IPS DF 19.7 (cell line): ENCODE data around the gene MTCL1.

Experiments used
- DNase-seq: peaks from one replicate; pipeline ENCODE4 v3.0.0-alpha.2; 2013; ENCODE audit warnings: low read depth, low spot score

The MTCL1 gene

DNA sequence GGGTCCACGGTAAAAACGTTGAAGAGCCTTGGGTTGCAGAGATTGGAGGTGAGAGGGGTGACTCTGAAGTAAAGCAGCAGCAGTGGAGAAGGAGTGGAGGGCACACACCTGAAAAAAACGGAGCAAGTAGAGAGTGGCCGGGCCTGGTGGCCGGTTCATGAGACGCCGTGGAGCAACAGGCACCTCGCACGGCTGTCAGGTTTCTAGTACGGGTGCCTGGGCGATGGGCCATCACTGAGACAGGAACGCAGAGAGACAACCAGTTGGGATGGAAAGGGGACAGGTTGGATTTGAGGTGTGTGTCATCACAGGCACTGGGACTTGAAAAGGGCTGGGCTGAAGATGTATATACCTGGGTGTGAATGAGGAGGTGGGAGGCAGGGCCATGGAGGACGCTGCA, 104.2 kb downstream of the MTCL1 start:
- no peak for DNase-seq

DNA sequence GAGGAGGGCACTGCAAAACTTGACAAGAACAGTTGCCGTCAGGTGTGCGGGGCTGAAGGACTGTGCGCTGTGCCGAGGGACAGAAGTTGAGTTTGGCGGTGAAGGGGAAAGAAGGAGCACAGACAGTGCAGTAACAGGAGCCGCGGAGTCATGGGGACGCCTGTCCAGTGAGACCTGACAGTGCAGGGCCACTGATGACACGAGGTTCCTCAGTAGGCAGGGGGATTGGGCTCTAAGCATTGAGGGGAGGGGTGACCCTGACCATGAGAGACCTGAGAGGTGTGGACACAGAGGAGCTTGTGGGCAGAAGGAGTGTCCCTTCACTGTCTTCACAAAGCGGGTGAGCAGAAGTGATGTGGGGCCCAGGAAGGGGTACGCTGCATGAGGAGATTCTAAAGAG, 104.8 kb downstream of the MTCL1 start:
- DNase-seq, result no peak

GRCh38 chr18:8811115-8811514, 105.8 kb downstream of the MTCL1 start:
- DNase-seq, result no peak

DNA sequence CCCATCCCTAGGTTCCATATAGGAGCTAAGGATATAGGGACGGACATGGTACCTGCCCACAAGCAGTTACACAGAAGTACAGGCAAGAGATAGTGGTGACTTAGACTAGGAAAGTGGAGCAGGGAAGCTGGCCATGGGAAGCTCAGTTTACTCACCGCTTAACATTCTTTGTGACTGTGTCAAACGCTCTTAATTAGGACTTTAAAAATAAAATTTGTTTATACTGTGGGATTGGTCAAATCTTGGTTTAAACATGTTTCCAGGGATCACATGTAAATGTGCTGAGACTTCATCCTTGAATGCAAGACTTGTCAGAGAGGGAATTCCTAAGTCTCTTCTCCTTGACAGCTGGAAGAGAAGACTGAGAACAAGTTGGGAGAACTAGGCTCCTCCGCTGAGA, 107.3 kb downstream of the MTCL1 start:
- no peak for DNase-seq

DNA sequence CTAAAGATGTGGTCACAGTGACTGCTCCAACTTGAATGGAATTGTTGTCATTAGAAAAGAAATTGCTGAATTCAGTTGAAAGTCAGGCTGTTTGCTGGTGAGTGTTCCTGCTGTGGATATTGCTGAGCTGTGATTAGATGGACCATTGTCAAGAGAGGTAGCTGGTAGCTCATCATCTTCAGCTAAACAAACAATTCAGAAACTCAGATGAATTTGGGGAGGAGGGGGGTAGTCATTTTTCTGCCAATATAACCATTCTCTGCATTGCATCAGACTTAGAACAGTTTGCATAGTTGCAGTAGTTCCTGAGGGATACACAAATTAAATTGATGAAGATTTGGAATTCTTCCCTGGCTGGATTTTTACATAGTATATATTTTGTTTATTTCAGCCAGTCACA, 108.3 kb downstream of the MTCL1 start:
- no peak for DNase-seq

GRCh38 chr18:8814206-8814605, 108.8 kb downstream of the MTCL1 start:
- no peak for DNase-seq

DNA sequence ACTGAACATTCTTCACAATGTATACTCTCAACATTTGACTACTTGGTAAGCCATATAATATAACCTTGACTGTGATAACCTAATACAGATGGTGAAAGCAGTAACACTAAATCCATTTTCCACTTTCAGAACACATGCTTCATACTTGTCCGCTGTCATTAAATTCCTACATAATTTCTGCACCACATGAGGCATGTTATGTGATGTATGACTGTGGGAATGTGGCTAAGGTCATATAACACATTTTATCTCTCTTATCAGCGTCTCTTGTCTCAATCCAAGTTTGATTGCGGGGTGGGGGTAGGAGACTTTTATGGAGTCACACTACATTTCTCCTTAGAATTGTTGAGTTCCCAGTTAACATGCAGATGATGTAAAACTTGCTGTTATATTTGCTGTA, 110.9 kb downstream of the MTCL1 start:
- no peak for DNase-seq

DNA sequence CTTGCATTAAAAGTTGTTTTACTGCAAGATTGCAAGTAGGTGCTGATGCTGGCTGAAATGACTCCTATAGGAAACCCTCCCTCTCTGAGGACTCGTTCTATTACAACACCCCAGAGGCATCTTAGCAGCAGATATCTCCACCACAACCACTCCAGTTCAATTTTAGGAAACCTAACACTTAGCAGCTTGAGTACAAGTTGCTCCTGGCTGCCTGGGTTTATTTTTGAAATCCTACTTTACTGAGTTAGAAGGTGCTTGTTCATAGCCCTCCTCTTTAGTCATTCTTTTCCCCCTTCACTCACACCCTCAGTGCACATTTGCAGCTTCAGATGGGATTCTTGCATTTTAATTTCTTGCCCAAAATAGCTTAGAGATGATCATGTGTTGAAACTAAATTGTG, 111.5 kb downstream of the MTCL1 start:
- DNase-seq, result no peak

DNA sequence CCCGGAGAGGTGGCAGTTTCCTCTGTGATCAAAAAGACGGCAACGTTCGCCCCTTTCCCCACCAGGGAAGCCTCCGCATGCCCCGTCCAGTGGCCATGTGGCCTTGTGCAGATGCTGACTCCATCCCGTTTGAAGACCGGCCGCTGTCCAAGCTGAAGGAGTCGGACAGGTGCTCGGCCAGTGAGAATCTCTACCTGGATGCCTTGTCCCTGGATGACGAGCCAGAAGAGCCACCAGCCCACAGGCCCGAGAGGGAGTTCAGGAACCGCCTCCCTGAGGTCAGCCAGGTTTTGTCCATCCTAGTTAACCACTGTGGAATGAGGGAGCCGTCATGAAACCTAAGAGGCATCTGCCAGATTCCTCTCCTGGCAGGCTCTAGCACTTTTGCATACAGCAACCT, 113.6 kb downstream of the MTCL1 start:
- DNase-seq, result no peak

GRCh38 chr18:8820396-8821082, 115.2 kb downstream of the MTCL1 start:
- DNase-seq, result no peak

GRCh38 chr18:8821083-8821465, 115.7 kb downstream of the MTCL1 start:
- DNase-seq, result no peak

- DNase-seq, result no peak
These were observed 116.2 kb downstream of the MTCL1 start for GRCh38 chr18:8821531-8821930.

DNA sequence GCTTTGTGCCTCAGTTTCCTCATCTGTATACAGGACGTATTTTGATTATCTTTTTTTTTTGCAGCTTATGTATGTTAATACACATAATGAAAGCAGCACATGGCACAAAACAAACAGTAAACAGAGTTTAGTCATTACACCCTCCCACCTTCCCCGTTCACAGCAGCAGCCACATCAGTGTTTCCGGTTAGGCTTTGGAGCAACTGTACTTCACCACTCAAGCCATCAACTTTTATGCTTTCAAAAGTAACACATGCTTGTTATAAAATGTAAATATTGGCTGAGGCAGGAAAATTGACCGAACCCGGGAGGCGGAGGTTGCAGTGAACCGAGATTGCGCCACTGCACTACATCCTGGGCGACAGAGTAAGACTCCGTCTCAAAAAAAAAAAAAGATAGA, 117.3 kb downstream of the MTCL1 start:
- no peak for DNase-seq

GRCh38 chr18:8823530-8823929, 118.2 kb downstream of the MTCL1 start:
- no peak for DNase-seq

DNA sequence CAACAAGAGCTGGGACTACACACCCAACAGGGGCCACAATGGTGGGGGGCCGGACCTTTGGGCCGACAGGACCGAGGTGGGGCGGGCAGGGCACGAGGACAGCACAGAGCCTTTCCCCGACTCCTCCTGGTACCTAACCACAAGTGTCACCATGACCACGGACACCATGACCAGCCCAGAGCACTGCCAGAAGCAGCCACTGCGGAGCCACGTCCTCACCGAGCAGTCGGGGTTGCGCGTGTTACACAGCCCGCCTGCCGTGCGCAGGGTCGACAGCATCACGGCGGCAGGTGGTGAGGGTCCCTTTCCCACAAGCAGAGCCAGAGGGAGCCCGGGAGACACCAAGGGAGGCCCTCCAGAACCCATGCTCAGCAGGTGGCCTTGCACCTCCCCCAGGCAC, 119.5 kb downstream of the MTCL1 start:
- no peak for DNase-seq

GRCh38 chr18:8825273-8825672, 119.9 kb downstream of the MTCL1 start:
- no peak for DNase-seq

GRCh38 chr18:8825729-8826375, 120.5 kb downstream of the MTCL1 start:
- no peak for DNase-seq

DNA sequence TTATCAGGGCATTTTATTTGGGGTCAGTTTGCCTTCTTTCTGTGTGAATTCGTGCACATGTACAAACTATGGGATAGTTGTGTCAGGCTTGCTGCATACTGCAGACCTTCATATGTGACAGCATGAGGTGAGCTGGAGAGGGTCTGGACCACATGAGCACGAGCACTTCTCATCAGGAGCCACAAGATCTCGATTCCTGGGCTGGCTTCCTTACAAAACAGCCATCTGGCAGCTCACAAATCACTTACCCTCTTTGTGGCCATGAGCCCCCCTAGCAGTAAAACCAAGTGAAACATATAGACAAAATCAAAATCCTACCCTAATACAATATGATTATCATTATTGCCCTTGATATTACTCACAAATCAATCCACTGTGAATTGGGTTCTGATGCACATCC, 121.2 kb downstream of the MTCL1 start:
- no peak for DNase-seq

GRCh38 chr18:8826971-8827370, 121.6 kb downstream of the MTCL1 start:
- DNase-seq, result no peak

DNA sequence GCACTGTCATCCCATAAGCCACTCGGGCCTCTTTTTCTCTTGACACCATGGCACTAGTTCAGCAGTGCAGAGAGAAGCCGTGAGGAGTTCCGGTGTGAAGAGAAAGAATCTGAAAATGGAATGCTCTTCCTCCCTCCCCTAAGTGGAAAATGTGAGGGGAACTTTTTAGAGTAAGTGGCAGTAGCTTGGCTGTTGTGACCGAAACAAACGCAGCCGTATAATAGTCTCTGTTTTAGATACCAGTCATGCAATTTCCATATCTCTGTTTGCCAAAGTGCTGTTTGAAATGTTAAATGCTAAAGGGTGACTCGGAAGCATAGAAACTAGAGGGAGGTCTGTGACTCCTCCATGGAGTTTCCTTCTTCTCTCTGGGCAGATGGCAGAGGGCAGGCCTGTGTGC, 122.9 kb downstream of the MTCL1 start:
- no peak for DNase-seq

DNA sequence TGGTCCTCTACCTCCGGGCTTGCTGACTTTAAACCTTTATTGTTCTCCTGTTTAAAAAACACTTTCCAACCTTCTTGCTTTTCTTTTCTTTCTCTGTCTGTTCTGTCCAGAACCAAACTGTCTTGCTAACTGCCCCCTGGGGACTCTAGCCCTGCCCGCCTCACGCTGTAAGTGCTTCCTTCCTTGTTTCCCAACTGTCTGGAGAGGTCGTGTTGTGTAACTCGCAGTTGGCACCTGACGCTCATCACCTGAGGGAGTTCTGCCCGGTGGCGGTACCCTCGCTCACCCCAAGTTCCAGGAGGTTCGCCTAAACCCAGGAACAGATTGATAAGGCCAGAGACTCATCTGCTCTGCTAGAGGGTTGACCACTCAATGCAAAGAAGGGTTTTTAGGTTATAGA, 123.4 kb downstream of the MTCL1 start:
- DNase-seq, result no peak

DNA sequence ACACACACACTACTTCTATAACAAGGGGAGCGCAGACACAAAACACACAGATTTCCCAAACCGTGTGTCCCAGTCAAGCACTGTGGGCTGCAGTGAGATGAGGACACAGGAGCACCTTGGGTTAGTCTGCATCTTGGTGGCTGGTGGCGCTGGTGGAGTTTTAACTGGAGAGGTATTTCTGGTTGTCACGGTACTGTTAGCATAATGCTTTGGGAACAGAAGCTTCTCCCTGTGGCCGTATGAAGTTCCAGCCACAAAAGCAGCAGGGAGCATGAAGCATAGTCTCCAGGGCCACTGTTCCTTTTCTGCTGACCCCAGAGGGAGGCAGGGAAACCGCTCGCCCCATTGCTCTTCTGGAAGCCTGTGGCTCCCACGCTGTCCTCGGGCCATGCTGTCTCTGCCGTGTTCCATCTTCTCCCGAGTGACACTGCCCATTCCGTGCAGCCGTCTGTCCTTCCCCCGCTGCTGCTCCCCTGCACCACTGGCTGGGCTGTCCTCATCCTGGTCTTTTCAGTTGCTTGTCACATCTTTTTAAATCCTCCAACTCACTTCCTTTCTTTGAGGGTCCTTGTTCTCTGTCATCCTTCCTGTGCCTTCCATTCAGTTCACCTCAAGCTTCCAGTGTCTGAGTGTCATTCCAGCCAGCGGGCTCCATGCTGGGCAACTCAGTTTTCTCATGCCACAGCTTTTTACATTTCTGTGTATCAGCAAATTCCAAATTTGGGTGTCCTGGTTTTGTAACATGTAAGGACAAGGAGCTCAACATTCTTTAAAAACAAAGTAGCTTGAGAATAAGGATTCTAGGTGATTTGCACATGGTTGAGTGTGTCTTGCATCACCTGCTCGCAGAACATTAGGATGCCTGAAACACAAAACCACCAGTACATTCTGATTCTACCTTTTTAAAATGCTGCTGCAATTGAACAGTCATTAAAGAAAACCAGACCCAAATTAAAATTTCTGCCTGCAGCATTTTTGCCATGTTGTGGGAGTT, 125.0 kb downstream of the MTCL1 start:
- no peak for DNase-seq

DNA sequence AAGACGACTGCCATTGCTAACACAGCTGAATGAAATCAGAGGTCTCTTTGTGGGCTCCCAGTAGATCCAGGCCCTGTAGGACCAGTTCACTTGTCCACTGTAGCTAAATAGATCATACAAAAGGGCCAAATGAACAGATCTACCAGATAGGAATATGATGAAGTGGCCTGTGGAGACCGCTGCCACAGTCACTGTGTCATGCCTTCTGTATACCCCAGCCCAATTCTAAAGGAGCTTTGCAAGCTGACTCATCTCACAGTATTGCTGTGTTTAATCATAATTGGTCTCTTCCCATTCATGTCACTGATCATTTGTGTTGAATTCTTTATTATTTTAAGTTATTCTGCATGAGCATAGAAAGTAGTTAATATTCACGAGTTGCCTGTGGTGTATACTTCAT, 125.8 kb downstream of the MTCL1 start:
- DNase-seq, result no peak
